ENCODE results near the gene CNGB1.
"Not testable (repeated sequence)": the region's sequence is repeated elsewhere in the genome, so short reads cannot be mapped to it uniquely, and the experiment has no call there.

Gene CNGB1

DNA sequence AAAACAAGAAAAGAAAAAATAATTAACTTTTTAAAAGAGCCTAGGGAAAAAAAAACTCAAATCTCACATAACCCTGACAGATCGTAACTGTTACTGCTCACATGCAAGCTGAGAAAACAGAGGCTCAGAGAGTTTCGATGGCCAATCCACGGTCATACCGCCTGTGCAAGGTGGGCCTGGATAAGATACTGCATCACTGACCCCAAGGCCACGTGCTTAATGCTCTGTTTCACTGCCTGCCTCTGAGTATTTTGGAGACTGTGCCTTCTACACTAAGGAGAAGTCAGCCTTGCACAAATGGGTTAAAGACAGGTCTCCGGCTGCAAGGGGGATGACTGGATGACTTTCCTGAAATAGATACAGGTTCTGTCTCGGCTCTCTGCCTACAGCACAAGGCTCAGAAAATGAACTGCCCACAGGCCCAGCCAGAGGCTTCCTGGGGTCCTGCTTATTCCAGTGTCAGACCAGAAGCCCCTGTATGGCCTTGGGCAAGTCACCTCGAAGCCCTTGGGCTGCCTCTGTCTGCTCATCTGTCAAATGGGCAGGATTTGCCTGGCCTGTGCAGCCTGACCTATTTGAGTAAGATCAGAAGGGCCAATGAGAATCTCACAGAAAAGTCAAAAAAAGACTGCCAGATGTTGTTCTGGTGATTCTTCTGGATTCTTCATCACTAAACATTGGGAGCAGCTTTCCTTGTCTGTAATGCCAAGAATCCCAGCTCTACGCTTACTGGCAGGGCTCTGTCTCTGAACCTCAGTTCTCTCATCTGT lies 25.8 kb downstream of the CNGB1 start:
- Histone ChIP-seq H3K4me1 (ENCODE audit: insufficient read depth, low read length) (no peaks in the 10 kb centered on the region), H3K9me3 (ENCODE audit: insufficient read depth, low read length, severe bottlenecking) (no peaks in the 10 kb centered on the region), H3K4me3 (ENCODE audit: low read depth in 1 of 2, low read length in 2 of 2) (no peak overlapping the region), H3K36me3 (ENCODE audit: insufficient read depth, low read length) (no peaks in the 10 kb centered on the region), H3K27me3 (ENCODE audit: insufficient read depth, low read length, poor library complexity) (no peaks in the 10 kb centered on the region), H3K27ac (ENCODE audit: low read length) (no peak overlapping the region), H2AFZ (ENCODE audit: low read depth, low read length) (no peak overlapping the region), H4K20me1 (ENCODE audit: insufficient read depth, low read length) (0 out of 2 replicates have a peak, but pooled peaks cover 3% of the 10 kb centered on the region), H3K9ac (ENCODE audit: low read depth, low read length) (no peak overlapping the region), H3K4me2 (ENCODE audit: insufficient read depth, low read length) (no peak overlapping the region), H3K79me2 (ENCODE audit: insufficient read depth, low read length) (no peaks in the 10 kb centered on the region)
- no peak for ATAC-seq (ENCODE audit: insufficient read depth, low read depth)
- TF ChIP-seq, protein P1, sequence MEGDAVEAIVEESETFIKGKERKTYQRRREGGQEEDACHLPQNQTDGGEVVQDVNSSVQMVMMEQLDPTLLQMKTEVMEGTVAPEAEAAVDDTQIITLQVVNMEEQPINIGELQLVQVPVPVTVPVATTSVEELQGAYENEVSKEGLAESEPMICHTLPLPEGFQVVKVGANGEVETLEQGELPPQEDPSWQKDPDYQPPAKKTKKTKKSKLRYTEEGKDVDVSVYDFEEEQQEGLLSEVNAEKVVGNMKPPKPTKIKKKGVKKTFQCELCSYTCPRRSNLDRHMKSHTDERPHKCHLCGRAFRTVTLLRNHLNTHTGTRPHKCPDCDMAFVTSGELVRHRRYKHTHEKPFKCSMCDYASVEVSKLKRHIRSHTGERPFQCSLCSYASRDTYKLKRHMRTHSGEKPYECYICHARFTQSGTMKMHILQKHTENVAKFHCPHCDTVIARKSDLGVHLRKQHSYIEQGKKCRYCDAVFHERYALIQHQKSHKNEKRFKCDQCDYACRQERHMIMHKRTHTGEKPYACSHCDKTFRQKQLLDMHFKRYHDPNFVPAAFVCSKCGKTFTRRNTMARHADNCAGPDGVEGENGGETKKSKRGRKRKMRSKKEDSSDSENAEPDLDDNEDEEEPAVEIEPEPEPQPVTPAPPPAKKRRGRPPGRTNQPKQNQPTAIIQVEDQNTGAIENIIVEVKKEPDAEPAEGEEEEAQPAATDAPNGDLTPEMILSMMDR (IDR thresholded peaks at IDR 0.05; ENCODE audit: borderline replicate concordance, extremely low read depth, low read length, poor library complexity, severe bottlenecking), result no peak
- no peak for DNase-seq

DNA sequence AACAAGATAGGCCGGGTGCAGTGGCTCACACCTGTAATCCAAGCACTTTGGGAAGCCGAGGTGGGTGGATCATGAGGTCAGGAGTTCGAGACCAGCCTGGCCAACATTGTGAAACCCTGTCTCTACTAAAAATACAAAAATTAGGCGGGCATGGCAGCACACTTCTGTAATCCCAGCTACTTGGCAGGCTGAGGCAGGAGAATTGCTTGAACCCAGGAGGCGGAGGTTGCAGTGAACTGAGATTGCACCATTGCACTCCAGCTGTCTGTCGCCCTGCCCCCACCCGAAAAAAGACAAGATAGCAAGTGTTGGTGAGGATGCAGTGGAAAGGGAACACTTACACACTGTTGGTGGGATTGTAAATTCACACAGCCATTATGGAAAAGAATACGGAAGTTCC lies 27.5 kb downstream of the CNGB1 start:
- not testable (repeated sequence) for H3K4me3 ChIP-seq (ENCODE audit: low read depth in 1 of 2, low read length in 2 of 2); H4K20me1 ChIP-seq (ENCODE audit: insufficient read depth, low read length); DNase-seq; H3K9me3 ChIP-seq (ENCODE audit: insufficient read depth, low read length, severe bottlenecking); H3K27ac ChIP-seq (ENCODE audit: low read length); H3K79me2 ChIP-seq (ENCODE audit: insufficient read depth, low read length); ATAC-seq (ENCODE audit: insufficient read depth, low read depth); H2AFZ ChIP-seq (ENCODE audit: low read depth, low read length); H3K4me1 ChIP-seq (ENCODE audit: insufficient read depth, low read length); H3K27me3 ChIP-seq (ENCODE audit: insufficient read depth, low read length, poor library complexity); H3K36me3 ChIP-seq (ENCODE audit: insufficient read depth, low read length); H3K9ac ChIP-seq (ENCODE audit: low read depth, low read length); H3K4me2 ChIP-seq (ENCODE audit: insufficient read depth, low read length)

DNA sequence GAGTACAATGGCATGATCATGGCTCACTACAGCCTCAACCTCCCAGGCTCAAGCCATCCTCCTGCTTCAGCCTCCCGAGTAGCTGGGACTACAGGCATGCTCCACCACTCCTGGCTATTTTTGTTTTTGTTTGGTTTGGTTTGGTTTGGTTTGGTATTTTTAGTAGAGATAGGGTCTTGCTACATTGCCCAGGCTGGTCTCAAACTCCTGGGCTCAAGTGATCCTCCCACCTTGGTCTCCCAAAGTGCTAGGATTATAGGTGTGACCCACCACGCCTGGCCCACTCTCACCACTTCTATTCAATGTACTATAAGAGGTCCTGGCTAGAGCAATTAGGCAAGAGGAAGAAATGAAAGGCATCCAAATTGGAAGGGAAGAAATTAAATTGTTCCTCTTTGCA lies 29.0 kb downstream of the CNGB1 start:
- not testable (repeated sequence) for DNase-seq; H3K79me2 ChIP-seq (ENCODE audit: insufficient read depth, low read length); H3K4me3 ChIP-seq (ENCODE audit: low read depth in 1 of 2, low read length in 2 of 2); H3K9ac ChIP-seq (ENCODE audit: low read depth, low read length); H4K20me1 ChIP-seq (ENCODE audit: insufficient read depth, low read length); H2AFZ ChIP-seq (ENCODE audit: low read depth, low read length); ATAC-seq (ENCODE audit: insufficient read depth, low read depth); H3K4me2 ChIP-seq (ENCODE audit: insufficient read depth, low read length); H3K36me3 ChIP-seq (ENCODE audit: insufficient read depth, low read length); H3K9me3 ChIP-seq (ENCODE audit: insufficient read depth, low read length, severe bottlenecking); H3K4me1 ChIP-seq (ENCODE audit: insufficient read depth, low read length); H3K27ac ChIP-seq (ENCODE audit: low read length); H3K27me3 ChIP-seq (ENCODE audit: insufficient read depth, low read length, poor library complexity)

DNA sequence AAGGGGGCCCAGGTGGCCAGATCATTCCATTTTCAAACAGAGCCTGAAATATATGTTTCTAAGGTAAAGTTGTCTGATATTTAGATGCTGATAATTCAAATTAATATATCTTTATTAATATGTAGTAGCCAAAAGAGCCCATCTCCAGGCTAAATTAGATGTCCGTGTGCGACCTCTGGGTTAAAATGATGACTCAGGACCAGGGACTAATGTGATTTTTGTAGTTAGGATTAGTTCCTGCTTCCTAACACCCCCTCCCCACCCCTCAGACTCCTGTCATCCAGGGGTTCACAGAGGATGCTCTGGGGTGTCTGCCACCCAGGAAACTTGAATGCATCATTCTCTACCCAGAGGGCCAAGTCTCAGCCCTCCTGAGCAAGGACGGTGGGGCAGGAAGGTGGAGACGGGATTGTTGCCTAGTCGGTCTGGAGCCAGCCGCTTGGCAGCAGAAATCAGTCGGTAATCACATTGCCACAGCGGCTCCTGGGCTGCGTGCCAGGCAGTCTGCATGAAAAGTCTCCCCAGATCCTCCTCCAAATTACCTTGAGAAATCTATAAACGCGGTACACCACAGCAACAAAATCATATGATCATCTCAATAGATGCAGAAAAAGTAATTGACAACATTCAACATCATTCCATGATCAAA lies 29.8 kb downstream of the CNGB1 start:
- Histone ChIP-seq H3K27me3 (ENCODE audit: insufficient read depth, low read length, poor library complexity) (no peaks in the 10 kb centered on the region), H2AFZ (ENCODE audit: low read depth, low read length) (no peak overlapping the region)
- no peak for ATAC-seq (ENCODE audit: insufficient read depth, low read depth)

More for the DNA sequence above, 29.8 kb downstream of the CNGB1 start:
- Histone ChIP-seq H3K36me3 (ENCODE audit: insufficient read depth, low read length) (no peaks in the 10 kb centered on the region), H4K20me1 (ENCODE audit: insufficient read depth, low read length) (no peaks in the 10 kb centered on the region), H3K4me2 (ENCODE audit: insufficient read depth, low read length) (no peak overlapping the region), H3K79me2 (ENCODE audit: insufficient read depth, low read length) (no peaks in the 10 kb centered on the region), H3K9ac (ENCODE audit: low read depth, low read length) (no peak overlapping the region), H3K9me3 (ENCODE audit: insufficient read depth, low read length, severe bottlenecking) (no peaks in the 10 kb centered on the region), H3K4me1 (ENCODE audit: insufficient read depth, low read length) (no peaks in the 10 kb centered on the region), H3K27ac (ENCODE audit: low read length) (no peak overlapping the region), H3K4me3 (ENCODE audit: low read depth in 1 of 2, low read length in 2 of 2) (no peak overlapping the region)
- no peak for DNase-seq
- no peak for TF ChIP-seq EZH2 (IDR thresholded peaks at IDR 0.05; ENCODE audit: borderline replicate concordance, low read depth, low read length, severe bottlenecking)
- TF ChIP-seq, protein P1 (IDR thresholded peaks at IDR 0.05; ENCODE audit: borderline replicate concordance, extremely low read depth, low read length, poor library complexity, severe bottlenecking), result no peak

All from DND-41 (cell line).